Mesodermal cell (in vitro differentiated cells): Measurements from ENCODE around the gene MACIR.

Source experiments
- H3K27ac ChIP-seq: 2 replicates; pipeline ENCODE4 v1.7.0; 2013; ENCODE audit warnings: mild to moderate bottlenecking, low read depth, low read length, moderate library complexity; ENCODE audit not compliant: severe bottlenecking
- H3K36me3 ChIP-seq: 2 replicates; pipeline ENCODE4 v1.7.1; 2013; ENCODE audit warnings: mild to moderate bottlenecking, low read length, moderate library complexity; ENCODE audit not compliant: control insufficient read depth, insufficient read depth
- H3K4me1 ChIP-seq: one replicate; pipeline ENCODE4 v1.7.1; 2013; ENCODE audit warnings: mild to moderate bottlenecking, low read length; ENCODE audit not compliant: insufficient read depth, control insufficient read depth, poor library complexity, severe bottlenecking
- H3K4me3 ChIP-seq: 2 replicates; pipeline ENCODE4 v1.7.0; 2013; ENCODE audit warnings: low read length, control low read depth, mild to moderate bottlenecking; ENCODE audit not compliant: insufficient read depth, poor library complexity, severe bottlenecking; ENCODE audit errors: extremely low read depth
- H3K9me3 ChIP-seq: 2 replicates; pipeline ENCODE4 v1.7.1; 2013; ENCODE audit warnings: mild to moderate bottlenecking, low read length, moderate library complexity; ENCODE audit not compliant: control insufficient read depth
- WGBS, 2 experiments: methylation state at CpG; one replicate each; pipeline ENCODE4 v1.1.5; 2013; ENCODE audit warnings: missing lambda C conversion rate in 2 of 2; ENCODE audit not compliant: insufficient coverage in 2 of 2; 5-methylcytosine and 5-hydroxymethylcytosine counted together

MACIR gene

GRCh38 chr5:103247118-103247517 lies 11.4 kb upstream of the MACIR start:
- H3K4me1 ChIP-seq, result peaks cover 10% of the 10 kb centered on the region
- no peak overlapping the region for H3K27ac ChIP-seq
- no peak overlapping the region for H3K4me3 ChIP-seq
- H3K36me3 ChIP-seq, result no peaks in the 10 kb centered on the region
- no peaks in the 10 kb centered on the region for H3K9me3 ChIP-seq
- WGBS, 2 experiments, result 88 to 100% methylated on average over 1 of the region's 1 CpG

- Histone ChIP-seq H3K4me3 (no peak overlapping the region), H3K9me3 (no peaks in the 10 kb centered on the region), H3K27ac (no peak overlapping the region), H3K4me1 (peaks cover 8% of the 10 kb centered on the region), H3K36me3 (no peaks in the 10 kb centered on the region)
- whole genome bisulfite sequencing, 2 experiments, result no CpG with 5 or more reads among the region's 2 CpGs
Observed at GRCh38 chr5:103249068-103249467, 9.5 kb upstream of the MACIR start.

- Histone ChIP-seq H3K36me3 (no peaks in the 10 kb centered on the region), H3K4me3 (no peak overlapping the region), H3K9me3 (no peaks in the 10 kb centered on the region), H3K4me1 (no peaks in the 10 kb centered on the region), H3K27ac (no peak overlapping the region)
- WGBS, 2 experiments, result no CpG with 5 or more reads among the region's 1 CpG
Observed at GRCh38 chr5:103254921-103255320, 3.6 kb upstream of the MACIR start.

- H3K9me3 ChIP-seq, result no peaks in the 10 kb centered on the region
- H3K36me3 ChIP-seq, result no peaks in the 10 kb centered on the region
- H3K4me1 ChIP-seq, result no peaks in the 10 kb centered on the region
- no peak overlapping the region for H3K4me3 ChIP-seq
- H3K27ac ChIP-seq, result no peak overlapping the region
- WGBS, 2 experiments, result 89 to 90% methylated on average over 4 to 5 of the region's 7 CpGs
Observed at GRCh38 chr5:103255691-103256090, 2.9 kb upstream of the MACIR start.

GRCh38 chr5:103256178-103256577 lies 2.4 kb upstream of the MACIR start:
- H3K36me3 ChIP-seq, result no peaks in the 10 kb centered on the region
- H3K9me3 ChIP-seq, result no peaks in the 10 kb centered on the region
- peaks cover 3% of the 10 kb centered on the region for H3K4me1 ChIP-seq
- H3K4me3 ChIP-seq, result no peak overlapping the region
- 75 to 90% methylated on average over 1 to 2 of the region's 4 CpGs for WGBS, 2 experiments
- no peak overlapping the region for H3K27ac ChIP-seq

GRCh38 chr5:103258957-103259704 lies 568 bp downstream of the MACIR start:
- 0 to 1% methylated on average over 46 to 82 of the region's 91 CpGs for WGBS, 2 experiments
- H3K27ac ChIP-seq, result peak overlapping the region; percentile 62
- no peaks in the 10 kb centered on the region for H3K9me3 ChIP-seq
- H3K4me3 ChIP-seq, result peak overlapping the region; percentile 84
- peaks cover 8% of the 10 kb centered on the region for H3K4me1 ChIP-seq
- no peaks in the 10 kb centered on the region for H3K36me3 ChIP-seq

GRCh38 chr5:103259705-103260355 lies 1.3 kb downstream of the MACIR start:
- Histone ChIP-seq H3K27ac (no peak overlapping the region), H3K9me3 (no peaks in the 10 kb centered on the region)

GRCh38 chr5:103260951-103261350 lies 2.4 kb downstream of the MACIR start:
- H3K27ac ChIP-seq, result no peak overlapping the region
- no peaks in the 10 kb centered on the region for H3K9me3 ChIP-seq
- WGBS, 2 experiments, result 88% methylated on average over 3 of the region's 3 CpGs; no CpG with 5 or more reads in 1 of the 2 experiments
- H3K4me1 ChIP-seq, result peaks cover 8% of the 10 kb centered on the region
- no peaks in the 10 kb centered on the region for H3K36me3 ChIP-seq
- H3K4me3 ChIP-seq, result no peak overlapping the region

More at GRCh38 chr5:103259705-103260355, 1.3 kb downstream of the MACIR start:
- Histone ChIP-seq H3K36me3 (no peaks in the 10 kb centered on the region), H3K4me1 (peaks cover 8% of the 10 kb centered on the region), H3K4me3 (peak overlapping the region; percentile 84)
- whole genome bisulfite sequencing, 2 experiments, result 0% methylated on average over 5 to 13 of the region's 20 CpGs

GRCh38 chr5:103262422-103262871 lies 3.9 kb downstream of the MACIR start:
- Histone ChIP-seq H3K4me3 (no peak overlapping the region), H3K27ac (no peak overlapping the region), H3K9me3 (no peaks in the 10 kb centered on the region), H3K36me3 (peaks cover 2% of the 10 kb centered on the region), H3K4me1 (peaks cover 8% of the 10 kb centered on the region)
- WGBS, 2 experiments, result no CpG with 5 or more reads among the region's 1 CpG

GRCh38 chr5:103263054-103263453 lies 4.5 kb downstream of the MACIR start:
- no CpG with 5 or more reads among the region's 2 CpGs for WGBS, 2 experiments
- H3K4me3 ChIP-seq, result no peak overlapping the region
- no peaks in the 10 kb centered on the region for H3K9me3 ChIP-seq

GRCh38 chr5:103264508-103264907 lies 5.9 kb downstream of the MACIR start:
- Histone ChIP-seq H3K36me3 (peaks cover 16% of the 10 kb centered on the region), H3K4me1 (peaks cover 8% of the 10 kb centered on the region), H3K27ac (no peak overlapping the region), H3K9me3 (no peaks in the 10 kb centered on the region), H3K4me3 (no peak overlapping the region)

More at GRCh38 chr5:103263054-103263453, 4.5 kb downstream of the MACIR start:
- no peak overlapping the region for H3K27ac ChIP-seq
- peaks cover 8% of the 10 kb centered on the region for H3K36me3 ChIP-seq
- H3K4me1 ChIP-seq, result peaks cover 8% of the 10 kb centered on the region
